NCI-H1694 (cell line): Measurements from ENCODE around the gene DNAH11.
"Not testable (repeated sequence)": the region's sequence is repeated elsewhere in the genome, so short reads cannot be mapped to it uniquely, and the experiment has no call there.

ENCODE experiments used
- DNase-seq: peaks from one replicate; lab custom pipeline; 2025; lab: John Stamatoyannopoulos, UW

DNAH11 gene

DNA sequence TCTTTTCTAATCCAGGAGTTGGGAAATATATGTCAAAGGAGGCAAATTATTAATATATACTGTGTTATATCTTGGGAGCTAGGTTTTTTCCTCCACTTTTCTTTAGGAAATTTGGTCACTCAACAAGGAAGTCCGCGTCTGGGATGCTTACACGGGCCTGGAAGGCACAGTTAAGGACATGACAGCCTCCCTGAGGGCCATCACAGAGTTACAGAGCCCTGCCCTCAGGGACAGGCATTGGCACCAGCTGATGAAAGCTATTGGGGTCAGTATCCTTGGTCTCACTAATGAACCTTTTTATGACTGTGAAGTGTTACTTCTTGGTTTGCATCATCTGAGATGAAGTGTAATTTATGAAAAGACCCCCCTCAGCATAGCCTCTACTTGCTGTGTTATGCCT is 74.7 kb downstream of the DNAH11 start:
- no peak for DNase-seq

DNA sequence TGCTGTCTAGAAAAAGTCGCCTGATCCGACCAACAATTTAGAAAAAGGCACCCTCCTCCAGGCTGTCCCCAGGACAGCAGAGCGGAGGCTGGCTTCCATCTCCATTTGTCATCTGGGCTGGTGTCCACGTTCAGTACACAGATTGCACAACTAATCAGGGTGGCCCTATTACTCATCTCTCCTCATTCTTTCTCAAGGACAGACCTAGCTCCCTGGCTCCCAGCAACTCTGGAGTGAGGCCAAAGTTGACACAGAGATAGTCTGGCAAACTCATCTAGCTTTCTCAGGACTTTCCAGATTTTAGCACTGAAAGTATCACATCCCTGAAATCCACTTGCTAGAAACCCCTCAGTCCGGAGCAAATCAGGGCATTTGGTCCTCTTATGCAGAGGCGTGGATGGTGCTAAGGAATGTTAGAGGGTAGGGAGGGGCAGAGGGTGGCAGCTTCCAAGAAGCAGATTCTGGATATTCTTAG is 75.1 kb downstream of the DNAH11 start:
- DNase-seq = no peak

DNA sequence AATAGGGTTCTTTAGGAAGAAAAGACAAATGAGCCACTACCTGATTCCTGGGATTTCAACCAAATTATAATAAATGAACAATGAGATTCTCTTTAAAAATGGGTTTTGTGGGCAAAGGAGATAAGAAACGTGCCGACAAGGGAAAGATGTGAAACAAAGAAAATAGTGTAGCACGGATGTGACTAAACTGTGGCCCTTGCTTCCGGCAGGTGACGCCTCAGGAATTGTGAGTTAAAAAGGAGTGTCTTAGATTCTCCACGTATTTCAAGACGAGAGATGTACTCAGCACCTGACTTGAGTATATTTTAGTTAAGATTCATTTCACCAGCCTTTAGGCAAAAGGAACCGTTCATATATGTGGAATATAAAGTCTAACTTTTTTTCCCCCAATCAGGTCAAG is 75.9 kb downstream of the DNAH11 start:
- DNase-seq = no peak

DNA sequence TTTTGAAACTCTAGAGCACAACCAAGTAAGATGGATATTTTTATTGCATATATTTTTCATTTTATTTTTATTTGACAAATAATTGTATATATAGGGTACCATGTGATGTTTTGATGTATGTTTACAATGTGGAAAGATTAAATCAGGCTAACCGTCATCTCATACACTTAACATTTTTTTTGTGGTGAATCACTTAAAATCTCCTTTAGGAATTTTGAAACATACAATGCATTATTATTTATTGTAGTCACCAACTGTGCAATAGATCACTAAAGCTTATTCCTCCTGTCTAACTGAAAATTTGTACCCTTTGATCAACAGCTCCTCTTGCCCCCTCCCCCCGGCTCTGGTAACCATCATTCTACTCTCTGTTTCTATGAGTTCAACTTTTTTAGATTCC is 77.2 kb downstream of the DNAH11 start:
- DNase-seq = no peak

DNA sequence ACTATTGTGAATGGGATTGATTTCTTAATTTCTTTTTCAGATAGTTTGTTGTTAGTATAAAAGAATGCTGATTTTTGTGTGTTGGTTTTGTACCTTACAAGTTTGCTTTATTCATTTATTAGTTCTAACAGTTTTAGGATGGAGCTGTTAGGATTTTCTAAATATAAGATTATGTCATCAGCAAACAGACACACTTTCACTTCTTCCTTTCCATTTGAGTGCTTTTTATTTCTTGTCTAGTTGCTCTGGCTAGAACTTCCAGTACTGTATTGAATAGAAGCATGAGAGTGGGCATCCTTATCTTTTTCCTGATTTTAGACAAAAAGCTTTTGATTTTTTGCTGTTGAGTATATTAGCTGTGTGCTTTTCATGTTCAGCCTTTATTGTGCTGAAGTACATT is 81.5 kb downstream of the DNAH11 start:
- DNase-seq = no peak

DNA sequence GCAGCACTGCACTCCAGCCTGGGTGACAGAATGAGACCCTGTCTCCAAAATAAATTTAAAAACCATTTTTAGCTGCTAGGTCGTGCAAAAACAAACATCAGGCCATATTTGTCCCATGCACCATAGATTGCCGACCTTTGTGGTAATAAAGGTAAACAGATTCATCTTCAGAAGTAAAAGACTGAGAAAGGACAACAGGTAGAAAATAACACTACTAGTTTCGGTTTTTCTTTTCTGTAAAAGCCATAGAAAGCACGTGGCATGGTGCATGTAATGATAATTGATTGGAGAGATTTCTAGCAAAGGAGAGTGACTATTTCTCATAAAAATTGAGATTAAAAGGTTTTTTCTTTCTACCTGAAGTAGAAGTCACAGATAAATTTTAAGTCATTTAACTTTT is 93.9 kb downstream of the DNAH11 start:
- DNase-seq = no peak

DNA sequence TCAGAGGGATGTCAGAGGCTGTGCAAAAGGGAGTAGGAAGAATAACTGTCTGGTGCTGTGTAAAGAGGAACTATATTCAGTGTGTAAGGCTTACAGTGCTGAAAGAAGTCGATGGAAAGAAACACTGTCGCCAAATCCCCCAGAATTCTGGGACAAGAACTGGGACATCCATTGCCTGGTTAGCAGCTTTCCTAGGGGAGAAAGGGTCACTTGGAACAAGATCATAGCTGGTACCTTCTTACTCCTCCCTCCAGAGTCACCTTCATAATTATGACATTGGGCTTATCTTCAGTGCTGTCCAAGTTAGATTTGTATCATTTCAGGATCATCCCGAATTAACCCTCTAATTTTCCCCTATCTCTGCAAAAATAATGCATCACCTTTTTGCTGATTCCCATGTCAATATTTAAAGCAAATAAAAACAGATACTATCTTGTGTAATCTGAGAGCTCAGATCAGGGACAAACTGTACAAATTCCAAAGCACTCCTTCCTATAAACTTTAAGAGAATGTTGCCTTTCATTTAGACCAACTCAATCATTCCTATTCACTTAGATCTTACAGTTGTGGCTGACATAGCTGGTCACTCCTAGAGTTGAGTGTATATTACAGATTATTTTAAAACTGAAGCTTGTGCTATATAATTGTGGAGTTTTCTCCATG is 96.5 kb downstream of the DNAH11 start:
- DNase-seq = no peak

DNA sequence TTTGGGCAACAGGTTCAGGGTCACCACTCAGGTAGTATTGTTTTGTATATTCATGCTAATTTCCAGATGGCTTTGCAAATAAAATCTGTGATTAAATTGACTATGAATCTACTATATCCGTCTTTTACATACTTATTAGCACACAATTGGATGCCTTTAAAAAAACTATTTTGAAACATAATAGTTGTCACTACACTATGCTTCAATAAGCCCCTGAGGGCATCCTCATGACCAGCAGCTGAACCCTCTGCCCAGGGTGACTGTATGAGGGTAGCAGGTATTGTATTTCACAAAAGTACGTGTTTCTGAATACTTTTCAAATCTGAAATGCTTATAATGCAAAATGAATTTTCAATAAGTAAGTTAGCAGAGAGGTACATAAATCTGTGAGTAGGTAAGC is 97.3 kb downstream of the DNAH11 start:
- DNase-seq = no peak

DNA sequence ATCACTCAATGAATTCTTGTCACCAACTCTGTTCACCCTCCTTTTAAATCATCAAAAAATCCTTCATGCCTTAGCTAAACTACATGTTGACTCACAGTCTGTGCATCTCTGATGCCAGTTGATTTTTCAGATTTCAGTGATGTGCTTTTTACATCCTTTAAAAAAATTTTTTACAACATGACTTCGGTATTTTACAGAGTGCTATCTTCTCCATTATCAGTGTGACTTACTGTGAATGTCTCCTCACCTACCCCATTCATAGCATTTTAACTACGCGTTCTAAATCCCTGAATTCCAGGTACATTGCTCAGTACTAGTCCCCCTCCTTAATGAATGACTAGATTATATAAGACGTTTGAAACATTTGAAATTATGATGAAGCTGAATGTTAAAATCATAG is 98.7 kb downstream of the DNAH11 start:
- no peak for DNase-seq

DNA sequence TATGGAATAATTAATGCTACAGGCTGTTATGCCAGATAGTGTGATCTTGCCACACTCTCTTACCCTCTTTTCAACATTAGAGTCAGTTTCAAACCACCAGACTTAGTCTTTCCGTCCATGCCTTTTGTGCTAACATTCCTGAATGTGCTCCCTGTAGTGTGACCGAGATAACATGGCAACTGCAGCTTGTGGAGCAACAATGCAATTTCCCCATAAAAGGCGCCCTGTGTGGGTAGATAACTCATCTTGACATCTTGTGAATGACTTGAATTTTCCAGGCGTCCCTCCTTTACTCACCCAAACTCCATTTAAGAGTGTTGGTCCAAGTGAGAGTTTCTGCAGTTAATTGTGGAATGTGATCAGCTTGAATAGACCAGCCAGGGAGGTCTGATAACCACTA is 99.6 kb downstream of the DNAH11 start:
- DNase-seq = no peak

DNA sequence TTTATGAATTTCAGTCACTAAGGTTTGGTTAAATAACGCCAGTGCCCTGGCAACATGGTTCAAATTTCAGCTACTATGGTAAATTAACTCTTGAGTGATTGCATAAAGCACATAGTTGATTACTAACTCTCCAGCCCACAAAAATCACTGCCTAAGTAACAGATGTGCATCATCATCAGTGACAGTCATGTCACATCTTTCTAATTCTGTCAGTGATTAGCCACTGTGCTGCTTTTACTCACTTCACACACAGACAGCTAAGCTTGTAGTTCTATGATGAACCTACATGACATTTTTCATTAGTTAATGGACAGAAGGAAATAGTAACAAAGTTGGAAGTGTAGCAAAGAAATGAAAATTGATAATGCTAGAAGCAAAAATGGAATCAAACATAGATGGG is 108.9 kb downstream of the DNAH11 start:
- DNase-seq = no peak

DNA sequence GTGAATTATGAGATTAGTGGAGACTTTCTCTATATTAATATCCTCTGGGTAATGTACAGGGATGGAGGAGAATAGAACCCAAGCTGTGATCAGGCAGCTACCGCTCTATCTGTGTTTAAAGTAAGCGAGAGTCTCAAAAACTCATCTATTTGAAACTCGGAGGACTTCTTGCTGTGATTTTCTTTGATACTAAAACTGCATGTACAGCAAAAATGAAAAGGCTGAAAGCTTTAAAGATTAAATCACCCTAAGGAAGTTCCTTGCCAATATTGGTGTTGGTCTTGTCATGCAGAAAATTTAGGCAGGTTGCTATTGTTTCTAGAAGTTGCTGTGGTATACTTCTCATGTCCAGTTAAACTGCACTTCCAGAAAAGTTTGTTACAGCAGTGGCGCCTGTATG is 110.8 kb downstream of the DNAH11 start:
- DNase-seq = no peak

DNA sequence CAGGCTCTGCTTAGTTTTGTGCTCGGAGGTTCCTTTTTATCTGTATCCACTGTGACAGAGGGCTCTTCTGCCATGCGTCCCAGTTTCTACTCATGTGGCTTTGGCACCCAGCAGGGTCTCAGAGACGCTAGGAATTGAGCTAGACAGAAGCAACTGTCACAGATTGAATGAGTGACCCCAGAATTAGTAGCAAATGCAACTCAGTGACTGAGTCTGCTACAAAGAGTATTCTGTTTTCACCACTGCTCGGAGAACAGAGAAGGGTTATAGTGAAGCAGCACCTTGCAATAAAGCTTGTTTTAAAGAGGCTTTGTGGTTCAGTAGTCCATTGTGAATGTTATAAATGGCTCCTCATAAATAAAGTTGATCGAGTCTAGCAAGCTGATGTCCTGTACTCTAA is 113.2 kb downstream of the DNAH11 start:
- DNase-seq = no peak

DNA sequence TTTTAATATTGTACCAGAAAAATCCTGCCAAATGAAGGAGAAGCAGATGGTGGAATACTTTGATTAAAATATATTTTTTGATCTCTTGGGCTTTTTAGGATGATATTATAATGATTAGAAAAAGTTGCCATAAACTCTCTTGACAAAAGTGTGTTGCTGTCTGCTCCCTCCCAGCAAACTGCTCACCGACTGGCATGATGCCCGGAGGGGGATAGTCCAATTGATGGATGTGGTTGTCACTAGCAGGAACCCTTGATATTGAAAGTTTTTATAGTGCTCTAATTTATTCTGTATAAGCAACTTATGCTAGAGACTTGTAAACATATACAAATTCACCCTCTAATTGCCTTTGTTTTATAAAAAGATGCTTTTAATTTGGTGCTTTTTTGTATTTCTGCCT is 114.0 kb downstream of the DNAH11 start:
- DNase-seq = no peak

DNA sequence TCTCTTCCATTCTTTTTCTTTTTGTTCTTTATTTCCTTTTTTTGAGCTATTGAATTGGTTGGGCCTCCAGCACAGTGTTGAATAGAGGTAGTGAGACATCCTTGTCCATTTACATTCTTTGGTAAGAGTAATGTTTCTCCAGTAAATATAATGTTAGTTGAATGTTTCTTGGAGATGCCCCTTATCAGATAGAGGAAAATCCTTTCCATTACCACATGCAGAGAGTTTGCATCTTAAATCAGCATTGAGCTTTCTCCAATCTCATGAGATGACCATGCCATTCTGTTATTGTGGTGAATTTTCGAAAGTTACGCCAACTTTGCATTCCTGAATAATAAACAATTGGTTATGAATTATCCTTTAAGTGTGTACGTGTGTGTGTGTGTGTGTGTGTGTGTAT is 127.7 kb downstream of the DNAH11 start:
- DNase-seq = no peak

DNA sequence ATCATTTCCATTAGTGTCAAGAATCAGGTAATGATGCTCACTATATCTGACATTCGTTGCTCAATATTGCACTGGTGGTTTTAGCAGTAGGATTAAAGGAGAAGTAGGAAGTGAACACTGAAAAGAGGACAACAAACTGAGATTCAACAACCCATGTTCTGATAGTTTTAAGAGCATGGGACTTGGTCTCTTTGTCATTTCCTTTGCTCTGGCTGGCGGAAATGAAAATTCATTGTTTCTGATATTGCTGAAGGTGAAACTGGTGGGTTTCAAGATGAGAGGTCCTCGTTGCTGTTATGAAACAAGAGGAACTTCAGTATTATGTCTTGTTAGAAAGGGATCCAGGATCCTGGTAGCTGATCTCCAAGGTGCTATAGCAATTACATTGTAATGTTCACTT is 129.0 kb downstream of the DNAH11 start:
- DNase-seq = no peak

DNA sequence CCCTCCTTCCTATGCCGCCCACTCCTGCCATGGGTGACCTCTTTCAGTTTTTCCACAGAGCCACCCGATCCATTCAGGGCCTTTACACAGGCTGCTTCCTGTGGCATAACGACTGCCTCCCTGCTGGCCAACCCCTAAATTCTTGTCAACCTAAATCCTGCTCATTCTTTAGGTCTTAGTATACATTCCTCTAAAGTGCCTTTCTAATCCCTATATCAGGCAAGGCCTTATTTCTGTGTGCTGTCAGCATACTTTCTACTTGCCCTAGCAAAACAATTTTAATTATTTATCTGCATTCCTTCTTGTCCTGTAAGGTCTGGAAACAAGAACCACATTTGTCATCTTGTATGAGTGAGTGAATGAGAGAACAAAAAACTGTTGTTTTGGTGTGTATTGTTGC is 132.4 kb downstream of the DNAH11 start:
- DNase-seq = no peak

DNA sequence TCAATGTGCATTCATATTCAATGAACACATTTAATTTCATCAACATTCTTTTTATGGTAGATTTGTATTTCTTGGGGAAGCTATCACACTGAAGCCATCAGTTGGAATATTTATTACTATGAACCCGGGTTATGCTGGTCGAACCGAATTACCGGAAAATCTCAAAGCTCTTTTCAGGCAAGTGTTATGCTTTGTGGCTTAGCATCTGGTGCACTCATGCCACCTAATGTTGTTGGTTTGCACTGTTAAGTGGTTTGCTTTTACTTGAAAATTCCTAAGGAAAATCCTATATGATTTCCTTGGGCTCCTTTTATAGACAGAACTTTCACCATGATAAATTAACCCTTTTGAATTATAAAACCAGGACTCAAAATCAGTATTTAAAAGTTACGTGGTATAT is 147.9 kb downstream of the DNAH11 start:
- DNase-seq = no peak

DNA sequence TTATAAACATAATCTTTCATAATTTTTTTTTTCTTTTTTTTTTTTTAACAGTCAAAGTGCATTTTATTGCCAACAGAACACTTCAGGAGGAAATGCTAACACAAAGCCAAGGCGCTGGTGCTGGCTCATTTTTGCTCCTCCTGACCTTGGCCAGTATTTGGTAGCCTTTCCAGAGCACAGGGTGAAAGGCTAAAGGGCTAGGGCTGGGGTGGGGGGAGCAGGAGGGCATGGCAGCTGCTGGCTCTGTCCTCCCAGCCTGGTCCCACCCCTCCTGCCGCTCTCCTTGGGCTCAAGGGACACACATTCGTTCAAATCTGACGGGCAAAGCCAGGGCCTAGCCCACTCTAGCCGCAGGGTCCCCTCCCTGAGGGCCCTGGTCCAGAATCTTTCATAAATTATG is 148.3 kb downstream of the DNAH11 start:
- DNase-seq = not testable (repeated sequence)

DNA sequence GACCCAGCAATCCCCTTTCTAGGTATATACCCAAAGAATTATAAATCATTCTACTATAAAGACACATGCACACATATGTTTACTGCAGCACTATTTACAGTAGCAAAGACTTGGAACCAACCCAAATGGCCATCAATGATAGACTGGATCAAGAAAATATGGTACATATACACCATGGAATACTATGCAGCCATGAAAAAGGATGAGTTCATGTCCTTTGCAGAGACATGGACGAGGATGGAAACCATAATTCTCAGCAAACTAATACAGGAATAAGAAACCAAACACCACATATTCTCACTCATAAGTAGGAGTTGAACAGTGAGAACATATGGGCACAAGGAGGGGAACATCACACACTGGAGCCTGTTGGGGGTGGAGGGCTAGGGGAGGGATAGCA is 157.7 kb downstream of the DNAH11 start:
- not testable (repeated sequence) for DNase-seq

DNA sequence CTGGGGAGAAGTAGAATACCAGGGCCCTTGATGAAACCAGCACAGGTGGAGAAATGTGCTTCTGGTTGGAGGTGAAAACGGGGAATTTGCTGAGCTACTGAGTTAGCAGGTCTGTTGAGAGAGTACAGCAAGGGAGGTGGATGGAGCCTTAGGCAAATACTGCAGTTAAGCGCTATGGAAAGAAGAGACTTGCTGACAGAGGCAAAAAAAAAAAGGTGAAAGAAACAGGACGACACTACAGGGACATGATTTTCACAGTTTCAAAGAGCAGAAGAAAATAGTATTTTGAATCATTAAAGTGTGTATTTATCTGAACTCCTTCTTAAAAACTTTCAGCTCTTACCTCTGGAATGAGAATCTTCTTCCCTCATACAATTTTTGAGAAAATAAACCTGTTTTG is 159.5 kb downstream of the DNAH11 start:
- DNase-seq = no peak

DNA sequence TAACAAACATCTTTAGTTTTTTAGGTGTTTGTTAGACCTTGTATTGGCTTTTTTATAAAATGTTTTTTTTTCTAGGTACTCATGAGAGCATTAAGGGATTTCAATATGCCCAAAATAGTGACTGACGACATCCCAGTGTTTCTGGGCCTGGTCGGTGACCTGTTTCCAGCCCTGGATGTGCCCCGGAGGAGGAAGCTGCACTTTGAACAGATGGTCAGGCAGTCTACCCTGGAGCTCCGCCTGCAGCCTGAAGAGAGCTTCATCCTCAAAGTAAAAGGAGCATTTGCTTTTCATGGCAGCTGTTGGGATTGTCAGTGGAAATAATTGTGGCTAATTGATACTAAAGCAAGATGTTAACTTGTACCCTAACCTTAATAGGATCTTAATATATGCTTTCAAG is 161.5 kb downstream of the DNAH11 start:
- DNase-seq = no peak

DNA sequence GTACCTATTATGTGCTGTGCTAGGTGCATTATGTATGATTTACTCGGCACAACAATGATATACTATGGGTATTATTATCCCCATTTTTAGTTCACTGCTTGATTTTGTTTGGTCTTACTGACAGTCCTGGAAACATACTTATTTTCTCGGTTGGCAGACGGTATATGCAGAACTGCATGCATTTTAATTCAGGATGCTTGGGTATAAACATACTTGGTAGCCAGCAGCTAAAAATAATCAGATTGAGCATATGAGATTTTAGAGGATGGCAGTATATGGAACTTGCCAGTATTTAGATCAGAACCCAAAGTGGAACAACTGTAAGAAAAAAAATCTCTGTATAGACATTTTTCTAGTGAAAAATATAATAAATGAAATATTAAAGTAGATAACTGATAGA is 163.3 kb downstream of the DNAH11 start:
- no peak for DNase-seq

DNA sequence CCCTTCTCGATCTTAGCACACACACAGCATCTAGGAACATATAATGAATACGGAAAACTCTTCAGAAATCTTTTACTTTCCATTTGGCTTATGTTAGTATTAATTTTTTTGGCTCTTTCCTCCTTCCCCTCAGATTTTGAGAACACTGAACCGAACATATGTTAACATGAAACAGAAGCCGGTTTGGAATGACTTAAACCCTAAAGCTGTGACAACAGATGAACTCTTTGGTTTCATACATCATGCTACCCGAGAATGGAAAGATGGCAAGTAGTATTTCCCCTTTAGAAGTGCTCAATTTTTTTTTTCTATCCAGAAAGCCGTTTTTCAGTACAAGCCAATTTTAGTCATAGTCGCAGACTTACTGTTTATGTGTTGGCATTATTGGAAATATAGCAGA is 164.7 kb downstream of the DNAH11 start:
- no peak for DNase-seq

DNA sequence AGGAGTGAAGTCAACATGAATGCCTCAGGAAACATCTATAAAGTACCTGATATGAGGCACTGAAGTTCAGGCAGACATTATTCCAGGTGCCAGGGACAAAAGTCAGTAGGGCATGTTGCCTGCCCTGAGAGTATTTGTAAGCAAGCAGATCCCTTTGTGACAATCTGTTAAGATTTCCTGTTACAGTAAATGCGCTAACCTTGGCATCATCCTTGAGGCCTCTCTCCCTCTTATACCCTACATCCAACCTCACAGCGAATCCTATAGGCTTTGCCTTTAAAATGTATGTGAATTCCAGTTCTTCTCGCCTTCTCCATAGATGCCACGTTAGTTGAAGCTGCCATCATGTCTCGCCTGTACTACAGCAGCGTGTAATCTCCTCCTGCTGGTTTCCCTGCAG is 165.3 kb downstream of the DNAH11 start:
- DNase-seq = no peak
